Stimulated activated naive CD4-positive, alpha-beta T cell (primary cell): ENCODE measurements around the gene LAMB1.
"Not testable (repeated sequence)": the region's sequence is repeated elsewhere in the genome, so short reads cannot be mapped to it uniquely, and the experiment has no call there.

Experiments used
- DNase-seq, 6 experiments: peaks; one replicate each; lab custom pipeline; 2025; lab: John Stamatoyannopoulos, UW

The LAMB1 gene

GRCh38 chr7:108002726-108003598 lies at the start of gene LAMB1:
Gene LAMB1 (minus strand): TSS chr7:108003161. CDS start chr7:108002885, 276 bp downstream.
- no peak for DNase-seq

- DNase-seq: no peak
Observed at GRCh38 chr7:108051454-108051853, 48.5 kb upstream of the LAMB1 start.

- peak in 2 of 6 experiments; percentile 5 for DNase-seq
Observed at GRCh38 chr7:108049962-108050361, 47.0 kb upstream of the LAMB1 start.

- DNase-seq: no peak
Observed at GRCh38 chr7:108048422-108048821, 45.5 kb upstream of the LAMB1 start.

DNA sequence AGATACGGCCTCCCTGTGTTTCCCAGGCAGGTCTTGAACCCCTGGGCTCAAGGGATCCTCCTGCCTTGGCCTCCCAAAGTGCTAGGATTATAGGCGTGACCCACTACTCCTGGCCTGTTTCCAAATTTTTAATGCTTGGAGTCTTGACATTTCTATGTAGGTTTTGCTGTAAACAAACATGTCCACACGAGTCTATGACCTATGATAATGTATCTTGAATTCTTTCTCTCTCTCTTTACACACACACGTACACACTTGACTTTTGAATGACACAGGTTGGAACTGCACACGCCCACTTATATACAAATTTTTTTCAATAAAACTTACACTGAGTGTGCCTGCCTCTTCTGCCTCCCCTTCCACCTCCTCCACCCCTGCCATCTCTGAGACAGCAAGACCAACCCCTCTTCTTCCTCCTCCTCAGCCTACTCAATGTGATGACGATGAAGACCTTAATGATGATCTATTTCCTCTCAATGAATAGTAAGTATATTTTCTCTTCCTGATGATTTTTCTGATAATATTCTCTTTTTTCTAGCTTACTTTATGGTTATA lies 44.1 kb upstream of the LAMB1 start:
- DNase-seq: no peak

DNA sequence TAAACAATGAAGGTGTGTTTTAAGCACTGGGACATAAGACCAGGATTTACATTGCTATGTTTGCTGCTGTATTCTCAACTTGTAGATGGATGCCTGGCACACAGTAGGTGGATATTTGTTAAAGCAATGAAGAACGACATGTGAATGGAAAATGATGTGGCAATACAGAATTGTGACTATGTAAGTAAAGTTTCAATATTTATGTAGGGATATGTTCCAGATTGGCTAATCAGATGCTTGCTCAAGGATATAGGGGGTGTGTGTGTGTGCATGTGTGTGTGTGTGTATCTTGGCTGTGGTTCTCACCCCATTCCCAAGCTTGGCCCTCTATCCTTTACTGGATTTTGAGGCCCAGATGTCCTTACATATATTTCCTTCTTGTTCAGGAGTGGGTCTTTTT lies 42.7 kb upstream of the LAMB1 start:
- no peak for DNase-seq

- DNase-seq: no peak
Observed at GRCh38 chr7:108045154-108045553, 42.2 kb upstream of the LAMB1 start.

GRCh38 chr7:108044345-108044744 lies 41.4 kb upstream of the LAMB1 start:
- DNase-seq: no peak

DNA sequence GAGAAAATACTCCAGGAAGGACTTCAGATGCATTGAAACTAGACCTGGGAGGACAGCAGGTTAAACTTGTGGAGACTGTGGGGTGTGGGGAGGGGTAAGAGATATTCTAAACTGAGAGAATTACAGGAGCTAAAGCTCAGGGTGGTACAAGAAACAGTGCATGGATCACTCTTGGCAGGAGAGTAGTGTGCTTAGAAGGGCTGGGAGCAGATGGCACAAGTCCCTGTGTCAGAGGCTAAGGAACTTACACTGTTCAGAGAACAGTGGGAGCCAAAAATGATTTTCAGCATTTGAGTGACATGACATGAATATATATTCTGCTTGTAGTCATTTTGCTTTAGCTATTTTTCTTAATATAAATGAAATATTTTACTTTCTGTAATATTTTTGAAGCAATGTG lies 36.0 kb upstream of the LAMB1 start:
- DNase-seq: no peak

DNA sequence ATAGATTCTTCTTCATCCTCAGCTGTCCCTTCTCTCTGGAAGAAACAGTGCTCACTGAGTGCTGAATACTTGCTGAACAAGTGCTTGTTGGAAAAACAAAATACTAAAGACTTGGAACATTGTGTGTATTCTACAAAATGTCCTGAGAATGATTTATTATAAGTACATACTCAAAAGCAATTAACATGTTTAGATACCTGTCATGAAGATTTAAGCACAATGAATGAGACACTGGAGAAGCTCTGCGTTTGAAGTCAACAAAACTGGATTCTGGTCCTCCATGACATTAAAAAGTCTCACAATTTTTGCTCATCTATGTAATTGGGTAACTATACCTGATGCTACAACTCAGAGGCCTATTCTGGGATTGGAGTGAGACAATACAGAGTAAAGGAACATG lies 34.8 kb upstream of the LAMB1 start:
- no peak for DNase-seq

GRCh38 chr7:108037140-108037539 lies 34.2 kb upstream of the LAMB1 start:
- no peak for DNase-seq

- DNase-seq: no peak
Observed at GRCh38 chr7:108034586-108034985, 31.6 kb upstream of the LAMB1 start.

- DNase-seq: no peak
Observed at GRCh38 chr7:108033776-108034497, 31.0 kb upstream of the LAMB1 start.

DNA sequence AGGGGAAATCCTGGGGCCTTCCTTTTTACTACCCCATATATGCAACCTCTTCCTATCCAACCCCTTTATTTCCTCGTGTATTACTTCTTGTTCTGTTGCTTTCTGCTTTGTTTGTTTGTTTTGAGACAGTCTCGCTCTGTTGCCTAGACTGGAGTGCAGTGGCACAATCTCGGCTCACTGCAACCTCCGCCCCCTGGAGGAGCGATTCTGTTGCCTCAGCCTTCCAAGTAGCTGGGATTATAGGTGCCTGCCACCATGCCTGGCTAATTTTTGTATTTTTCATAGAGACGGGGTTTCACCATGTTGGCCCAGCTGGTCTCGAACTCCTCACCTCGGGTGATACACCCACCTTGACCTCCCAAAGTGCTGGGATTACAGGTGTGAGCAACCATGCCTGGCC lies 30.3 kb upstream of the LAMB1 start:
- DNase-seq: not testable (repeated sequence)

- no peak for DNase-seq
Observed at GRCh38 chr7:108030516-108030915, 27.6 kb upstream of the LAMB1 start.

DNA sequence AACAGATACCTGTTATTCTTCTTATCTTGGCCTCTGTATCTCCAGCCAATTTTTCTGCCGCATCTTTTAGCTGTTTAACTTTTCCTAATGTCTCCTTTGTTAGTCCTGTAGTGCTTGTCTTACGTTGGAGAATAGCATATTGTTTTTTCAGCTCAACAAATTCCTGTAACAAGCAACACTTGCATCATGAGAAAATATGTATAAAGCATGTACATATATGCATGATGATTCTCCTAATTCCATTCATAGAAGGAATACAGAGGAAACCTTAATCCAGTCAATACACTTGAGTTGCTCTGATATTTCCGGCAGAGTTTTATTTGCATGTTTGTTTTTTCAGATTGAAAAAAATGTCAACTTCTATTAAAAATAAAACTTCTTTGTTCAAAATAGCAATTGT lies 26.1 kb upstream of the LAMB1 start:
- no peak for DNase-seq

DNA sequence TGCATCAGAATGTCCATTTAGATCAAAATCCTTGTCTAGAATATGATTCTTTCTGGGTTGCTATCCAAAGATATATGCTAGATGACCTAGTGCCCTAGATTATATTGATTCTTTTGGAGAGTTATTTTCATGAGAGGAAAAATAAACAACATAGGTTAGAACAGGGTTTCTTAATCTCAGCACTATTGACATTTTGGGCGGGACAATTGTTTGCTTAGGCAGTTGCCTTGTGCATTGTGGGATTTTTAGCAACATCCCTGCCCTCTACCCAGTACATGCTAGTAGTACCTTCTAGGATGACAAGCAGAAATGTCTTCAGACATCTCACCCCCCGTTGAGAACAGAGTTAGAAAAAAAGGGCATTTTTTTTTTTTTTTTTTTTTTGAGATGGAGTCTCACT lies 25.1 kb upstream of the LAMB1 start:
- no peak for DNase-seq

DNA sequence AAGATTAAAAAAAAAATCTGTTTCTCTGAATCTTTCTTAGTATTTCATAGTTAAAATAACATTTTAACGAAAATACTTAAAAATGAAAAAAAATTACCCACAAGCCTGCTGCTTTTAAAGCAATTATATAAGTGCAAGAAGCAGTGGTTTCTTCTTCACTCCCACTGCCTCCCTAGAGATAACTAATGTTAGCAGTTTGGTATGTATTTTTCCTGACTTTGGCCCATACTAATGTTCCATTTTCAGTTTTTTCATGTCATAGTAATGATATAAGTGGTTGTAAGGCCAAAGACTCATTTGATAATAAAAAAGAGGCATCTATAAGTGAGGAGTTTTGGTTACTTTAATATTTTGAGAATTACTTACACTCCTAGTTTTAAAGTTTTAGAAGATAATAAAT lies 24.3 kb upstream of the LAMB1 start:
- DNase-seq: no peak

DNA sequence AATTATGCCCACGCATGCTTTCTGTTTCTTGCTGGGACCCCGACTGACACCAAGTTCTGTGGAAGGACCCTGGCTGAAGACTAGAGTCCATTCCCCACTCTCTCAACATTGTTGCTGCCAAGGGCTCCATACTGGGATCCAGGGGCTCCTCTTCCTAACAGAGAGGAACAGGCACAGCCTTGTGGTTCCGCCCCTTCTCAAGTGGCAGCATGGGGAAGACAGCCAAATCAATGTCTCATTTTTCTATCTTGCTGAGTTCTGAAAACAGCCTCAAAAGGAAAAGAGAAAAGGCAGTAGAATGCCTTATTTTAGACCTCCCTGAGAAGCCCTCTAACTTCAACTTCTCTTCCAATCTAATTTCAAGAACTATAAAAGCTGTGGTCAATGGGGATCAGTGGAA lies 23.7 kb upstream of the LAMB1 start:
- DNase-seq: no peak

DNA sequence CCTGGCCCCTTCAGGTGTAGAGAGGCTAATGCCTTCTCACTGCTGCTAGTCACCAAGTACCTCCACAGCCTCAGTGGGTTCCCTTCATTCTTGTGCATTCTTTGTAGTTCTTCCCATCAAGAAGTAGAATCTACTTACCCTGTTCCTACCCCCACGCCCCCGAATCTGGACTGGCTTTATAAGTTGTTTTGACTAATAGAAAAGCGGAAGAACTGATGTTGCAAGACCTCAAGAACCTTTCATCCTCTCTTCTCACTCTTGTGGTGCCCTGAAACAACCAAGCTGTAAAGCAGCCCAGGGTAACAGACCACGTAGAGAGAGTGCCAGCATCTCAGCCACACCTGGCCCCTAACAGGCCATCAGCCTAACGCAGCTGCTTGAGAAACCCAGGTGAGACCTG lies 23.2 kb upstream of the LAMB1 start:
- no peak for DNase-seq

DNA sequence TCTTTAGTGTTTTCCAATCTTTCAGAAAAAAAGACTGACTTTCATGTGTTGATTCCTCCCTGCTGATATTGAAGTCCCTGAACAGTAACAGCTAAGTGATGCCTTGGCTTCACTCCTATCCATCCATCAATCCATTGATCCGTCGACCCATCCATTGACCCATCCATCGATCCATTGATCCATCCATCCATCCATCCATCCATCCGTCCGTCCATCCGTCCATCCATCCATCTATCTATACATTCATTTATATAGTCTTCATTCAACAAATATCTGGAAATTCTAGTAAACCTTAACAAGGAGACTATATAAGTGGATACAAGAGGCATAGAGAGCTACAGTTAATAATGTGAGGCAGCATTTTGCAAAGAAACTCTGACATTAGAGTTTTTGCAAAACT lies 21.6 kb upstream of the LAMB1 start:
- DNase-seq: no peak

- DNase-seq: no peak
Observed at GRCh38 chr7:108020585-108020984, 17.6 kb upstream of the LAMB1 start.

DNA sequence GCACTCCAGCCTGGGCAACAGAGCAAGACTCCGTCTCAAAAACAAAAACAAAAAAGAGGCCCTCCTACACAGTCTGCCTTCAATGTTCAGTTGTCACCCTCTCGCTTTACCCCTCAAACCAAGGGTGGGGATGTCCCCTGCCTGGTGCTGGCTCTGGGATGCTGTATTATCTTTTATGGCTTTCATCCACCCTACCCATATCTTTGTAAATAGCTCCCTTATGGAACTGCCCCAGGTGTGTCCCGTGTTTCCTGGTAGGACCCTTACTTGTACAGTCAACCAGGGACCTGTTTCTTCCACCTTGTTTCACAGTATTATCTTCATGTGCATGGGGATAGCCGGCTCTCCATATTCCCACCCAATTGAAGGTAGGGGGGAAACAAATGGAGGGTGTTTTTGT lies 15.7 kb upstream of the LAMB1 start:
- no peak for DNase-seq
